Measurements from ENCODE around the gene COL4A2.

COL4A2 gene

GRCh38 chr13:110416131-110417025 lies 109.3 kb downstream of the COL4A2 start:
- DNase-seq (ENCODE audit: extremely low read depth, low read depth): no peak
- no peak for TF ChIP-seq CTCF (IDR thresholded peaks at IDR 0.05; ENCODE audit: low read depth, low read length, missing control alignments)
- H3K4me3 ChIP-seq (replicated peaks; ENCODE audit: low read depth, low read length): no peak overlapping the region

- no peak overlapping the region for H3K4me3 ChIP-seq (replicated peaks; ENCODE audit: low read depth, low read length)
- no peak for DNase-seq (ENCODE audit: extremely low read depth, low read depth)
- no peak for TF ChIP-seq CTCF (IDR thresholded peaks at IDR 0.05; ENCODE audit: low read depth, low read length, missing control alignments)
Measured at GRCh38 chr13:110418944-110419343, 111.9 kb downstream of the COL4A2 start.

- DNase-seq (ENCODE audit: extremely low read depth, low read depth): no peak
- no peak for TF ChIP-seq CTCF (IDR thresholded peaks at IDR 0.05; ENCODE audit: low read depth, low read length, missing control alignments)
- H3K4me3 ChIP-seq (replicated peaks; ENCODE audit: low read depth, low read length): no peak overlapping the region
Measured at GRCh38 chr13:110419381-110419791, 112.3 kb downstream of the COL4A2 start.

- no peak for TF ChIP-seq CTCF (IDR thresholded peaks at IDR 0.05; ENCODE audit: low read depth, low read length, missing control alignments)
- H3K4me3 ChIP-seq (replicated peaks; ENCODE audit: low read depth, low read length): no peak overlapping the region
- no peak for DNase-seq (ENCODE audit: extremely low read depth, low read depth)
Measured at GRCh38 chr13:110419946-110420345, 112.9 kb downstream of the COL4A2 start.

- no peak for TF ChIP-seq CTCF (IDR thresholded peaks at IDR 0.05; ENCODE audit: low read depth, low read length, missing control alignments)
Measured at GRCh38 chr13:110420626-110421025, 113.5 kb downstream of the COL4A2 start.

GRCh38 chr13:110421061-110421460 lies 114.0 kb downstream of the COL4A2 start:
- TF ChIP-seq CTCF (IDR thresholded peaks at IDR 0.05; ENCODE audit: low read depth, low read length, missing control alignments): no peak
- no peak overlapping the region for H3K4me3 ChIP-seq (replicated peaks; ENCODE audit: low read depth, low read length)
- DNase-seq (ENCODE audit: extremely low read depth, low read depth): no peak

More at GRCh38 chr13:110420626-110421025, 113.5 kb downstream of the COL4A2 start:
- DNase-seq (ENCODE audit: extremely low read depth, low read depth): no peak
- no peak overlapping the region for H3K4me3 ChIP-seq (replicated peaks; ENCODE audit: low read depth, low read length)
